NOMO-1 treated with dmso at 0.1 percent for 144 hours (cell line): ENCODE results near the gene ADSS1.

ENCODE experiments used
- DNase-seq: peaks from one replicate; lab custom pipeline; 2025; ENCODE audit not compliant: unreplicated experiment; lab: John Stamatoyannopoulos, UW

Gene ADSS1

GRCh38 chr14:104791425-104791824 lies 67.4 kb downstream of the ADSS1 start:
- DNase-seq, result no peak

- DNase-seq, result no peak
These were observed 68.3 kb downstream of the ADSS1 start for GRCh38 chr14:104792101-104792884.

DNA sequence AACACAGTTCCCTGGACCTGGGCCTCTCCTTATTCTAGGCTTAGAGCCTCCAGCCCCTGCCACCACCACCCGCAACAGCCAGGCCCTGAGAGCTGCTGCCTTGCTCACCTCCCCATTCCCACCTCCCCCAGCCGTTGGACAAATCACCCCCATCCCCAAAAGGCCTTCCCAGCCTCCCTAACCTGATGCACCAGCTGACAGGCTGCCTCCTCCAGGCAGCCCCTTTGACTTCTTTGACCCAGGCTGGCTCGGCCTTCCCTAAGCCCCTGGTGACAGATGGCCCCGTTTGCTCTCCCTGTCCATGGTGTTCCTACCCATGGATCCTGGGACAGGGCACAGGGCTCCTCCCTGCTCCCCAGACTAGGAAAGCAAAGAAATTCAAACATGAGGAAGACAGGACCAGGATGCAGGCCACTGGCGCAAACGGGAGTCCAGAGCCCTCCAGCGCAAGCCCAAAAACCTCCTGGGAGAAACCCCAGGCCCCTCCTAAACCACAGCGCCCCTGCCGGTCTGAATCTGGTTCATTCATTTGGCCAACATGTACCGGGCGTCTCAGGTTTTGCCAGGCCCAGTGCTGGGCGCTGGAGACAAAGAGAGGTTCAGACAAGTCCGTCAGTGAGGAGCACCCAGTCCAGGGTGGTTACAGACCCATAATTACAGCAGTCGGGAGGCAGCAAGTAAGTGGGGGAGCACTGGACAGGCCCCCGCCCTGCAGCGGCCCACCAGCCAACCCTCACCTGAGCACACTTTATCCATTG lies 69.1 kb downstream of the ADSS1 start:
- no peak for DNase-seq

DNA sequence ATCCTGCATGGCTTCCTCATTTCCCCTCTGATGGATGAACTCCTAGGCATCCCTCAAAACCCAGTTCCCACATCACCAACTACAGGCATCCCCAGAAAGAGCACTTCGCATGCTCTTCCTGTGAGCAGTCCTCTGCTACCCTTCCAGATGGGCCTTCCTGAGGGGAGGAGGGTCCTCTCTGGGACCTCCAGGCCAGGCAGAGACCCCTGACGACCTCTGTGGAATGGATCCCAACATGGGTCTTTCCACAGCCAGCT lies 69.6 kb downstream of the ADSS1 start:
- no peak for DNase-seq

GRCh38 chr14:104794099-104794498 lies 70.1 kb downstream of the ADSS1 start:
- no peak for DNase-seq

DNA sequence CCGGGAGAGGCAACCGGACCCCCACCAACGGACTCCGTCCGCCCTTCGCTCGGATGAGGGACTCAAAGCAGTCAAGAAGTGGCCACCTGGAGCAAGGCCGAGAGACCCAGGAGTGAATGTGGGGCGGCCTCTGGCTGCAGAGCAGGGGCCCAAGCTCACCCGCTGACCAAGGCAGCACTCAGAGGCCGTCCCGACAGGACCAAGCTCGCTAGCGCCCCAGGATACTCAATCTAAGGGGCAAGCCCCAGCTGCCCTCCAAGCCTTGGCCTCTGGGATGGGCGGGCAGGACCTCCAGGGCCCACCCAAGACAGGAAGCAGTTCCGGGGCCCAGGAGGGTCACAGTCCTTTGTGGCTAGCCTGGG lies 70.6 kb downstream of the ADSS1 start:
- DNase-seq, result no peak

- peak; percentile 18 for DNase-seq
These were observed 71.2 kb downstream of the ADSS1 start, which contains the start of gene AKT1 for GRCh38 chr14:104794993-104795780. TSS of gene AKT1 (minus strand) at chr14:104795748. CDS start at chr14:104792643, 3,105 bp downstream.

DNA sequence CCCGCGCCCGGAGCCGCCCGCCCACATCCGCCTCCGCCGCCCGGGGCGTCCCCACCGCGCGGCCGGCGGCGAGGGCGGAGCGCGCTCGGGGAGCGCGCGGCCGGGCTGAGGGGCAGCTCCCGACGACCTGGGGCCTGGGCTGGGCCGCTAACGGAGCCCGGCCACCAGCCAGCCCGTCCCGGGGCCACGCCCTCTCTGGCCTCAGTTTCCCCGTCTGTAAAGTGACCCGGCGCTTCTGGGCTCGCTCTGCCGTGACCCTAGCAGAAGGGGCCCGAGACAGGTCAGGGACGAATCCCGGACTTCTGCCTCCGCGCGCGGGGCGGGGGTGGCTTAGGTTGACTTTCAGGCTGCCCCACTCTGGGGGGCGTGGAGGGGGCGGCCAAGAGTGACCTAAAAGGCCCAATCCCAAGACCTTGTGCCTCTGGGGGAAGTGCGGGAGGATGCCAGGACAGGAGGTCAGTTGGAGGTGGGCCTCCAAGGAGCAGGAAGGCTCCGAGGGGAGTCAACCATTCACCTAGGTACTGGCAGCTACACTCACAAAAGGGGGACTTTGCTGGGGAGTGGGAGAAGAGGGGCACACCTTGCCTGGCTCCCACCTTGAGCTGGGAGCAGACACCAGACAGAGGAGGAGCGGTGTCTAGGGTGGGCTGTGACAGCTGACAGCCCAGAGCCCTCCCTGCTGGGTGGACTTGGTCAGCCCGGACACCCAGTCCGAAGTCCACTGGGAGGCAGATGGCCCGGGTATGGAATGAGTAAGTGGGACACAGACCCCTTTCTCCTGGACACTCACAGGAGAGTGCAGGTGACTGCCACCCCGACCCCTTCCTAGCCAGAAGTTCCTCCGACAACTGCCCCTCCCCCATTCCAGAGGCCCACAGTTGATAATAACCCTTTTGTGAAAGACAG lies 72.0 kb downstream of the ADSS1 start:
- DNase-seq, result peak; percentile 21

DNA sequence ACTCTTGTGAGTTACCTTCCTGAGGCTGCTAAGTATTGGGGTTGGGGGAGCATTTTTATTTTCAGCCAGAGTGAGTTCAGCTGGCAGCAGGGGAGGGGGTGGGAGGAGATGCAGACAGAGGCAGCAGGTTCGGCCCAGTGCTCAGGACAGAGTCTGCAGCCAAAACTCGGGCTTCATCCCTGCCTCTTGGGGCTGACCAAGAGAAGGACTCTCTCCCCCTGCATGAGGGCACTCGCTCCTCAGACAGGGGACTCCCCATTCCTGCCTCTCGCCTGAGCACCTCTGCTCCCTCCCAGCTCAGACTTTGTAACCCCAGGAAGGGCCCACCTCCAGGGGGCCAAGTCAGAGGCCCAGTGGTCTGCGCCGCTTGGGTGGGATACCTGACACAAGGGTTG lies 72.7 kb downstream of the ADSS1 start:
- DNase-seq, result no peak
